HG03045 (cell line): ENCODE results near the gene RP2.

ENCODE experiments used
- ATAC-seq: cut with Tn5 transposase; IDR thresholded peaks from one replicate; pipeline ENCODE4 v1.9.1; 2021; ENCODE audit warnings: mild to moderate bottlenecking, moderate library complexity; ENCODE audit not compliant: unreplicated experiment

The RP2 gene

DNA sequence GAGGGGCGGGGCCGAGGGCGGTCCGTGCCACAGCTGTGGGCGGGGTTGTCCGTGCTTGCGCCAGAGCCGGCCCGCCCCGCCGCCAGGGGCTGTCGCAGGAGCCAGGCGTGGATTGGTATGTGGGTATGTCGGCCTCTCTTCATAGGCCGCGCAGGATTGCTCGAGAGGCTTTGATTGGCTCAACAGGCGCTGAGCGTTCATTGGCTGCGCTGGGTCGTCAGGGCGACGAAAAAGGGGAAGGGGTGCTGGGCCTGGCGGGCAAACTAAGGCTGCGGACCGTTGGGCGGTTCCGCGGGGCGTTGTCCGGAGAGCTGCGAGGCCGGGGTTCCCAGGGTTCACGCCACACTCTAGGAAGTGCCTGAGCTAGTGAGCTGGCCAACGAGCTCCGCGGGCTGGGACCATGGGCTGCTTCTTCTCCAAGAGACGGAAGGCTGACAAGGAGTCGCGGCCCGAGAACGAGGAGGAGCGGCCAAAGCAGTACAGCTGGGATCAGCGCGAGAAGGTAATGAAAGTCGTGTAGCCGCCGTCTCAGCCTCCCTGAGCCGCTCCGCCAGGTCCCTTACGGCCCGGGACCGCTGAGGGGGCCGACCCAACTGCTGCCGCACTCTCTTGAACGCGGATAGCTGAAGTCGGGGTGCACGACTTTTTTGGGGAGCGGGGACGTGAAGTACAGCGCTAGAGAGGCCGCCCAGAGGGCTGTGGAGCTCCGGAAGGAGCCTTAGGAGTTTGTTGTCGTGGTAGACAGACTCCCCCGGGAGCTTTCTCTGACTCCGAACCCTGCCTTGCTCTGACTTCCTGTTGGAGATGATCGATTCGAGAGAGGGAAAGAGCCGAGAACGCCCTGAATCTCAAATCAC is at the start of gene RP2:
Gene RP2, plus strand, starts transcription at position 343 of the 857 bp plus-strand sequence. Its CDS starts 58 bp downstream, at position 401.
- peak; percentile 97 for ATAC-seq

DNA sequence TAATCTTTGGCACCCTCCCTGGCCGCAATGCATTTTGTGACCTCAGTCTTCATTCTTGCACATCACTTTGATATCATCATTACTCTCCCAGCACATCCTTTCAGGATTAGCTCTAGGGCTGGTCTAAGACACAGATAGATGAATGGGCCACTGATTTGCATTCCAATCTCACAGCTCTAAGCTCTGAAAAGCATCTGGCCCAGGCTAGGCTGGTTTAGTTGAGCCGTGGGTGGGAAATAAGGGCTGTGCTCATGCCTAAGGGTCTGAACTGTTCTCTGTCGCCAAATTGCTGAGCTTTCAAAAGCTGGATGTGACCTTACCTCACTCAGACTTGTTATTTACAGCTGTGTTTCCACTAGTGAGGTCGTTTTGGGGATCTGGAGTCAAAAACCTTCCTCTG is 47.9 kb upstream of the RP2 start:
- ATAC-seq, result no peak

DNA sequence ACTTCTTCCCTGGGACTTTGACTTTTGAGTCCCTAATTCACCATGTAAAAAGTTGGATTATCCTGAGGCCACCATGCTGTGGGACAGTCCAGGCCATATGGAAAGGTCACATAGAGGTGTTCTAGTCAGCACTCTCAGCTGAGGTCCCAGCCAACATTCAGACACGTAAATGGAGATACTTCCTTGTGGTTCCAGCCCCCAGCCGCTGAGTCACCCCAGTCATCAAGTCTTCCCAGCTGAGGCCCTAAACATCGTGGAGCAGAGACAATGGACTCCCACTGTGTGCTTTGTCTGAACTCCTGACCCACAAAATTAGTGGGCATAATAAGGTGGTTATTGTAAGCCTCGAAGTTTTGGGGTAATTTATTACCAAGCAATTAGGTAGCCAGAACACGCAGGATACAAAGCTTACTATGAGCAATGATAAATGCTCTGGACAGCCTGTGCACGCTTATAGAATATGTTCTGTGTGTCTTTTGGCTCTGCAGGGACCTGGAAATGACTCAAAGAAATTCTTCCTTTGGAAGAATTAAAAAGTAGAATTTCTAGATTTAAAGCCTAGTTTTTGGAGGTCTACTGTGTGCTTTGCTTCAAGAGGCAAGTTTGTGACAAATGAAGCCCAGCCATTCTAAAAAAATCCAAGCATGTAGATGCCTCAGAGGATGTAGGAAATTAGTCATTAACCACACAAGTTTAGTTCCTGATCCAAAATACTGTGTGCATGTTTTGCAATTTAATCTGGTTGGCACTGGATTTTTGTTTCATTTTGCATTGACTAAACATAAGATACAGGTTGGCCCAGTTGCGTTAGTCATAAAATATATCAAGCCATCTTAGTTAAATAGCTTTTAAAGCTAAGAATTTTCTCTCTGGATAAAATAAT is 44.7 kb upstream of the RP2 start:
- ATAC-seq, result no peak

DNA sequence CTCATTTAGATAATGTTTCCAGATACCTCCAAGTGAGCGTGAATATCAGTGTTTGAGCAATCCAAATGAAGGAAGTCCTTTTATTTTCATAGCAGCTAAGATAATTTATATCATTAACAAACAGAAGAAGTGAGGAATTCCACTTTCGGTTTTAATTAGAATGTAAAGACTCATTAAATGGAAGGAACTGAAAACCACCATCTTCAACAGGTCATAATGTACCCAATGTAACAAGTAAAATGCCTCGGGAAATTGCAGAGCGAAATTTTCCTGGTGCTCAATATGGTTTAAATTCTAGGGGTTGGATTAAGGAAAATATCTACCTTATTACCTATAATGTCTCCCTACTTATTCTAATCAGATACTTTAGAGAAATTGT is 44.0 kb upstream of the RP2 start:
- no peak for ATAC-seq

DNA sequence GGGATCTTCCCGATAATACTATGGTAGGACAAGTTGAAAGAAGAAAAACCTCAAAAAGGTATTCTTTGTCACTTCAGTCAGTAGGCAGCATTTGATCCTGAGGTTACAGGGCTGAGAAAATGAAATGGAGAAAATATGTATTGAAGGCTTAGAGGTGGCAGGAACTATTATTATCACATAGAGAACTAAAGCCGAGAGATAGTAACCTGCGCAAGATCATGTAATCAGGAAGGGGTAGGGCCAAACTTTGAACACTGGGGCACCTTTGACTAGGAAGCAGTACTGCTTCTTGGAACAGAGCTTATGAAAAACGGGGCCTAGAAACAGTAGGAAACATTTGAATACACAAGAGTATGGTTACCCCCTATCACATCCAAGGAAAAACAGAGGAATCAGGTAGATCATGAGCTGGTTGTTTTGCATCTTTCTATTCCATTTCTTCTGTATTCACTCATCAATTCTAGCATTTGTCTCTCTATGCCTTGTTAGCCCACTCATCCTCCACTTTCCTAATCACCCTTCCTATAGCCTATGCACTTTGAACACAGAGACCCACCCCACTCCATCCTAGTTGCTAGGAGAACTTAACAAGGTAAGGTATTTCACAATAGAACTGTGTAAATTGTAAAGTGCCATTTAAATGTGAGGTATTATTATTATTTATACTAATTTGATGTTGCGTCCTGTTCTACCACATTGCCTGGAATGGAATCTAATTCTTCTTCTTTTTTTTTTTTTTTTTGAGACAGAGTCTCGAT is 43.3 kb upstream of the RP2 start:
- ATAC-seq, result no peak

DNA sequence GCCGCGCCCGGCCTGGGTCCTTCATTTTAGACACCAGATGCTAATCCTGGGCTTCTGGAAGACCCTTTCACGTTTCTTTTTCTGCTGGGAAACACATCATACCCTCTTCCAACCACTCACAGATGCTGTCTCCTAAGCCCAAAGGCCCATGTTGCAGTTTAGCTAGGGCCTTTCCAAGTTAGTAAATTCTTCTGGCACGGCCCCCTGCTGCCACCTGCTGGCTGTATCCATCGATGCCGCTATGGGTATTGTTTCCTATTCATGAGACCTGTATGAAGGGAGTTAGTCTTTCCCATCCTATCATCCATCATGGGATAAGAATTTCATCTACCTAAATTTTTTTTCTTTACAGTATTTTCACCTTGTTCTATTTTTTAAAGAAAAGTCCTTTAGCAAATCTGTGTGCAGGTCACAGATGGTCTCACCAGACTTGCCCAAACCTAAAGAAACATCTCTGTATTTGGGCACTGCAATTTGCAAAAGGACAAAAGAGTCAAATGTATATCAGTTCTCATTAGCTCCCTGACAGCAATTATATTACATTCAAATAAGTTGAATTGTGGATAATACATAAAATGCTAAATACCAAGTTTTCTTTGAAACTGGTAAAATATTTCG is 40.2 kb upstream of the RP2 start:
- no peak for ATAC-seq

DNA sequence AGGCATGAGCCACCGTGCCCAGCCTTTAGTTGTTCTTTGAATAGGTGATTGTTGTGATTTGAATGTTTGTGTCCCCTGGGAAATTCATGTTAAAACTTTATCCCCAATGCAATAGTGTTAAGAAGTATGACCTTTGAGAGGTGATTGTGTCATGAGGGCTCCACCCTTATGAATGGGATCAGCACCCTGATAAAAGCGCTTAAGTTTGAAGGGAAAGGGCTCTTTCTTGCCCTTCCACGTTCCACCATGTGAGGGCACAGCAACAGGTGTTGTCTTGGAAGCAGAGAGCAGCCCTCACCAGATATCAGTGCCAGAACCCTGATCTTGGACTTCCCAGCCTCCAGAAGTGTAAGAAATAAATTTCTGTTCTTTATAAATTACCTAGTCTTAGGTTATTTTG is 33.7 kb upstream of the RP2 start:
- no peak for ATAC-seq

DNA sequence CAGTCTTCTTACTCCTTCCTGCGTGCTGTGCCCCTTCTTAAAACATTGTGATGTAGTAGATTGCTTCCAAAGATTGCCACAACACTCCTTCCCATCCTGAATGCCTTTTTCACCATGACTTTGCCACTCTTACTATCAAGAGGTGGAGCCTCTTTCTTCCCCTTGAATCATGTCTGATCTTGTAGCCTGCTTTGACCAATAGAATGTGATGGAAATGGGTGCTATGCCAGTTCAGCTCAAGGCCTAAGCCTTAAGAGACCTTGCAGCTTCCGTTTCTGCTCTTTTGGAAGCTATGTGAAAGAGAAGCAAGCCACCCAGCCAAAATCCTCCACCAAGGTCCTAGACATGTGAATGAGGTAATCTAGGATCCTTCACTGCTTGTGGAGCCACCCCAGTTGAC is 31.6 kb upstream of the RP2 start:
- no peak for ATAC-seq

DNA sequence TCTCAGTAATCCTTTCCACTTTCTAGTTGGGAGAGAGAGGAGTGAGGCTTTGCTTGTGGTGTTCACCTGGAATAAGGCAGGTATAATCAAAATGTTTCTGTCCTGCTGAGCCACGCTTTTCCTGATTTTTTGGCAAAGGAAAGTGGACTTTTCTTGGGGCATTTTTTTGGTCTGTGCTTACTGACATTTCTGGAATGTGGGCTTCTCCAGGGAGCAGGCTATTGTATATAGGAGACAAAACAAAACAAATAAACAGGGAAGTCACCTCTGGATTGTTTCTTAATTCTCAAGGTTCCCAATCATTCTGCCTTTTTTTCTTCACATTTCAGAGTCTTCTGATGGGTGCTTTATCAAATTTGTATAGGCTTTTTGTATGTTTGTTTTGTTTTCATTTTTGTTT is 25.7 kb upstream of the RP2 start:
- ATAC-seq, result no peak

DNA sequence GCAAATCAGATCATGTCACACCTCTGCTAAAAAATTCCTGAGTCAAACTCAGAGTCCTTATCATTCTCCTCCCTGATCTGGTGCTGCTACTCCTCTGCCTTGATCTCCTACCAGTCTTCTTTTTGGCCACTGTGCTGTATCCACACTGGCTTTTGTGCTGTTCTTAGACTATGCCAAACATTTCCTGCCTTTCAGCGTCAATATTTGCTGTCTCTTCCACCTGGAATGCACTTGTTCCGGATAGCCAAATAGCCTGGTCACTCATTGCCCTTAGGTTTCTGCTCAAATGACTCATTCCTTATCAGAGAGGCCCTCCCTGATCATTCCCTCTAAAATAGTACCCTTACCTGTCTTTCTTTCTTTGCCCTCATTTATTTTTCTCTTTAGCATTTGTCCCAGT is 24.4 kb upstream of the RP2 start:
- ATAC-seq, result no peak

DNA sequence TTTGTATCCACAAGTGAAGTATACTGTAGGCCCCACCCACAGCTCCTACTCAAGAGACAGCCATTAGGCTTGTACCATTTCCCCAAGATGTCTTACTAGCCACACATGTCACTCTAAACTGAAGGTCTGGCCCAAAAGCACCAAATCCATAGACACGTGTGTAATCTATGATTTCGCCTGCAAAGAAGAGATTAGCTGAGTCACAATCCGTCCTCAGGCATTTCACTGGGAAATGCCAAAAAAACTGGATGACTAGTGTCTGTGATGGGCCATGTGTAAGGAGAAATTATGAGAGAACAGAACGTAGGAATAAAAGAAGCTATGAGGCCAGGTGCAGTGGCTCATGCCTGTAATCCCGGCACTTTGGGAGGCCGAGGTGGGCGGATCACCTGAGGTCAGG is 21.9 kb upstream of the RP2 start:
- ATAC-seq, result no peak

DNA sequence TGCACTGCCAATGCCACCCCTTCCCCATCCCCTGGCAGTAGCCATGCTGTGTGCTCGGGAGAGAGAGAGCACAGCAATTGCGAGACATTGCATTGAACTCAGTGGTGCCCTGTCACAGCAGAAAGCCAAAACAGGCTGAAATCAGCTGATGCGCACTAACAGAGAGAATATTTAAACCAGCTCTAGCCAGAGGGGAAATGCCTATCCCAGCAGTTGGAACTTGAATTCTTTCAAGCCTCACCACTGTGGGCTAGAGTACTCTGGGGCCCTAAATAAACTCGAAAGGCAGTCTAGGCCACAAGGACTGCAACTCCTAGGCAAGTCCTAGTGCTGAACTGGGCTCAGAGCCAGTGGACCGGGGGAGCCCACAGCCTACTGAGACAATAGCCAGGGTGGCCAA is 17.7 kb upstream of the RP2 start:
- ATAC-seq, result no peak

DNA sequence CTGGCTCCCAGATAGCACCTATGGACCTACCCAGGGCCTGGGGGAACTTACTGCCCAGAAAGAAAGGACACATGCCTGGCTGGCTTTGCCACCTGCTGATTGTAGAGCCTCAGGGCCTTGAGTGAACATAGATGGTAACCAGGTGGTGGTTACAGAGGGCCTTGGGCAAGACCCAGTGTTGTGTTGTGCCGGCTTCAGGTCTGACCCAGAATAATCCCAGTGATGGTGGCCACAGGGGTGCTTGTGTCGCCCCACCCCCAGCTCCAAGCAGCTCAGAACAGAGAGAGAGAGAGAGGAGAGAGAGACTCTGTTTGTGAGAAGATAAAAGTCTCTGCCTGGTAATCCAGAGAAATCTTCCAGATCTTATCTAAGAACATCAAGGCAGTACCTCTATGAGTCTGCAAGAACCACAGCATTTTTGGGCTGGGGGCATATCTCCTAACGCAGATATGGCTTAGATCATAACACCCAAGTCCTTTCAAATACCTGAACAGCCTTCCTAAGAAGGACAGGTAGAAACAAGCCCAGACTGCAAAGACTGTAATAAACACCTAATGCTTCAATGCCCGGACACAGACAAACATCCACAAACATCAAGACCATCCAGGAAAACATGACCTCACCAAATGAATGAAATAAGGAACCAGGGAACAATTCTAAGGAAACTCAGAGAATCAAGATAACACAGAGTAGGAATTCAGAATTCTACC is 16.3 kb upstream of the RP2 start:
- ATAC-seq, result no peak

DNA sequence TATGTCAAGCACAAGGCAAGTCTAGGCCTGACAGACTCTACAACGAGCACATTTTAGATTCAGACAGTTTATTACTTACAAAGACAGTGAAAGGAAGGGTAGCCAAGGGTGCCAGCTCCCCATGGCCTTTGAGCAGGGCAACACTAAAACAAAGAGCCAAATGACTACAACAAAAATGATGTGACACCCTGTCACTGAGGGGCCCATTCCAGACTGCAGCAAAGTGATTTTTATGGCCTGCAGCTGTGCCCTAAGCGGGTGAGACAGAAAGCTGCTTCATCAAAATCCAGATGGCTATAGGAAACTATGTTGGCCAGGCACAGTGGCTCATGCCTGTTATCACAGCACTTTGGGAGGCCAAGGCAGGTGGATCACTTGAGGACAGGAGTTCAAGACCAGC is 13.4 kb upstream of the RP2 start:
- no peak for ATAC-seq

DNA sequence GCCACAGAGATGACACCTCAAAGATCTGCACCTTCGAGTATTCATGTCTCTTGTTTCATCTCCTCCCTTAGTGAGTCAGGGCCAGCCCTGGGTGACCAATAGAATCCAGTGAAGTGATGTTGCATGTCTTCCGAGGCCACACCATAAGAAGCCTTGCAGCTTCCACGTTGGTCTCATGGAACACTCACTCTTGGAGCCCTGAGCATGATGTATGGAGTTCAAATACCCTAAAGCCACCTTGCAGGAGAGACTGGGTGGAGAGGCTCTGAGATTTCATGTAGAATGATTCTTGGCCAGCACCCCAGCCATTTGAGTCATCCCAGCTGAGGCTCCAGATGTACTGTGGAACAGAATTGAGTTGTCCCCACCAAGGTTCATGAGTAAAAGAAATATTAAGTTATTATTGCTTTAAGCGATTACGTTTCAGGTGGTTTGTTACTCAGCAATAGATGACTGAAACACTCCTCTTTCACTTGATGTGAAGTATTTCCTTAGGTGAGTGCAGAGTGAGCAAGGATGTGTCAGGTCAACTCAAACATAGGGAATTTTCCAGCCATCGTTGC is 5.0 kb upstream of the RP2 start:
- ATAC-seq, result no peak

DNA sequence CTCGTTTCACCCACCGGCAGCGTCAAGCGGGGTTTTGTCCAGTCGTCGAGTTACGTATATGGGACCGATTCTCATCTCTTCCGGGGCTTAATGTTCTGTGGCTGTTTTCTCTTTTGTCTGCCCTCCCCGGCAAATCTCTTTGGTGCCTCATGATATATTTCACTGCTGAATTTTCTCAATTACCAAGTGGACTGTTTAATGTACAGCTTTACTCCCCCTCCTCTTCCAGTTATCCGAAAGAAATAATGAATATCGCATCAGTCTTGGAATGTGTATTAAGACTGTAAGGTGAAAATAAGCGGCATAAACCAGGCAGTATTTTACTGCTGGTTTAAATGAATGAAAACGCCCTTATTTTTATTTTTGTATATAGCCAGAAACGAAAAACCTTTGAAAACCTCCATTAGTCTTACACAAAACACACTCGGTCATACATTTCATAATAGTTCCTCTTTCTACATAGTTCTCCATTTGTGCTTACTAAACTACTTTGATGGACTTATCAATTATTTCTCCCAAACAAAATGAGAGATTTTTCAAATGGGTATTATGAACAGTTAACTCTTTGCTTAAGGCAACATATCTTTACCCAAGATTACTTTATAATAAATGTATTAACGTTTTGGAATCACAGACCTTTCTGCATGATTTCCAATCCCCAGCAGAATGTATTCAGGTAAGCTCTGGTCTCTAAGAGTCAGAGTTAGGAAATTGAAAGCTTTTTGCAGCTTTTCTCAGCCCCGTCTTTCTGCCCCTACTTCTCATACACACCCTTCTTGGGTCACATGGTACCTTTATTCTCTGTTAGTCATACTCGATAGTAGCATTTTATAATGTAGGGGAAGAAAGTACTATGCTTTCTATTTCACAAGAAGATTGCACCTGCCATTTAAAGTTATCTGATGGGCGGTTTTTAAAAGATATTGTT is 979 bp downstream of the RP2 start:
- no peak for ATAC-seq

DNA sequence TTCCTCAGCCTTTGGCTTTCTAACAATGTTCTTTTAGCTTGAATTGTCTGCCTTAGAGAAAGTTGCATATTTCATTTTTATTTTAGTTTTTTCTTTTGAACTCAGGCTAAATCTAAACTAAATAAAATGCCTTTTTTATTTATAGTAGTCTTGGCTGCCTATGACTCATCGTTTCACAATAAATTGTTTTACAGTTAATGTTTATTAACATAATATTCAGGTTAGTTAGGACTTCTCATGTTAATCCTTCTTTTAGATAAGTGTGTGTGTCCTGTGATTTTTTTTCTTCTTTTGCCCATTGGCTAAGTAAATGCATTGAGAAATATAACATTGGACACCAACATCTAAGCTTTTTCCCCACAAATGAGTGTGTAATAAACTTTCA is 1.6 kb downstream of the RP2 start:
- no peak for ATAC-seq

DNA sequence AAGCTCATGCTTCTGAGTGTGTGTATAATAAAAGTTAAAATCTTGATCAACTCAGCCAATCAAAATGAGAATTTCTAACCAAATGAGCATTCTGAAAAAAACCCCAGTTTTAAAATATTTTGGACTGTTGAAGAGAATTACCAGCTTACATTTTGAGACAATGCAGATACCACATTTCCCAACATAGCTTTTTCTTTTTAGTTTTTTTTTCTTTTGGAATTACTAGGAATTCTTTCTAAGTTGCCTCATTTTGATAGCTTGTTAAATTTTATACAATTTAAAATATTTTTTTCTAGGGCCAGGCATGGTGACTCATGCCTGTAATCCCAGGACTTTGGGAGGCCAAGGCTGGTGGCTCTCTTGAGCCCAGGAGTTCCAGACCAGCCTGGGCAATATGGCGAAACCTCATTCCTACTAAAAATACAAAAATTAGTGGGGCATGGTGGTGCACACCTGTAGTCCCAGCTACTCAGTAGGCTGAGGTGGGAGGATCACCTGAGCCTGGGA is 2.2 kb downstream of the RP2 start:
- ATAC-seq, result no peak

DNA sequence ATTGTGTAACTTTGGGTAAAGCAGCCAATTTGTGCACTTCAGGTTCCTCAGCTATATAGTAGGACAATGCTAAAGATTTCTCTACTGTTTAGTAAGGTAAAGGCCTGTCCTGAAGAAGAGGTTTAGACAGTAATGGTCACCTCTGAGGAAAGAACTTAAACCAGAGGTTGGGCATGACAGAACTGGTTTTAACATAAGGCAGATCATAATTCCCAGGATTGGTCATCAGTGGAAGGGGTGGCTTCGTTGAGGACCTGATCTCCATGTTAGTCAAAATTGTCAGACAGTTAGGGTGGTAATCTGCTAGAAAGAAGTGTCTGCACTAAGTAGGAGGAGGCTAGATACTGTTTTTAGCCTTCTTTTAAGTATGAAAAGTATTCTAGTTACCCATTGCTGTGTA is 4.1 kb downstream of the RP2 start:
- no peak for ATAC-seq
